Astrocyte of the spinal cord (primary cell): ENCODE measurements around the gene KRTAP12-4.

Experiments
- DNase-seq: peaks from one replicate; pipeline ENCODE4 v3.0.0; 2011; ENCODE audit warnings: low read depth, low spot score
- H3K4me3 ChIP-seq: 2 replicates; pipeline ENCODE4 v1.5.1; 2011; ENCODE audit warnings: low read depth, mild to moderate bottlenecking, low read length, moderate library complexity
- in situ Hi-C: cut with HindIII; loops from 2 replicates; pipeline ENCODE4 v1.10.0; 2017; ENCODE audit warnings: low sequenced_read_pairs
- TF ChIP-seq, protein P1 (sequence below): IDR thresholded peaks from 2 replicates; pipeline ENCODE4 v1.5.1; 2012; ENCODE audit warnings: low read depth, mild to moderate bottlenecking, low read length, inconsistent platforms

KRTAP12-4 gene, protein sequence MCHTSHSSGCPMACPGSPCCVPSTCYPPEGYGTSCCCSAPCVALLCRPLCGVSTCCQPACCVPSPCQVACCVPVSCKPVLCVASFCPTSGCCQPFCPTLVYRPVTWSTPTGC

GRCh38 chr21:44654576-44655175 lies at the start of gene KRTAP12-4:
Gene KRTAP12-4, minus strand, starts transcription at chr21:44654659. Its CDS starts 45 bp downstream, at chr21:44654614.
- no peak within 1 kb of the TSS for H3K4me3 ChIP-seq
- no peak for DNase-seq
- TF ChIP-seq, protein P1, sequence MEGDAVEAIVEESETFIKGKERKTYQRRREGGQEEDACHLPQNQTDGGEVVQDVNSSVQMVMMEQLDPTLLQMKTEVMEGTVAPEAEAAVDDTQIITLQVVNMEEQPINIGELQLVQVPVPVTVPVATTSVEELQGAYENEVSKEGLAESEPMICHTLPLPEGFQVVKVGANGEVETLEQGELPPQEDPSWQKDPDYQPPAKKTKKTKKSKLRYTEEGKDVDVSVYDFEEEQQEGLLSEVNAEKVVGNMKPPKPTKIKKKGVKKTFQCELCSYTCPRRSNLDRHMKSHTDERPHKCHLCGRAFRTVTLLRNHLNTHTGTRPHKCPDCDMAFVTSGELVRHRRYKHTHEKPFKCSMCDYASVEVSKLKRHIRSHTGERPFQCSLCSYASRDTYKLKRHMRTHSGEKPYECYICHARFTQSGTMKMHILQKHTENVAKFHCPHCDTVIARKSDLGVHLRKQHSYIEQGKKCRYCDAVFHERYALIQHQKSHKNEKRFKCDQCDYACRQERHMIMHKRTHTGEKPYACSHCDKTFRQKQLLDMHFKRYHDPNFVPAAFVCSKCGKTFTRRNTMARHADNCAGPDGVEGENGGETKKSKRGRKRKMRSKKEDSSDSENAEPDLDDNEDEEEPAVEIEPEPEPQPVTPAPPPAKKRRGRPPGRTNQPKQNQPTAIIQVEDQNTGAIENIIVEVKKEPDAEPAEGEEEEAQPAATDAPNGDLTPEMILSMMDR, result no peak
- in situ Hi-C loops, result no loop called here

DNA sequence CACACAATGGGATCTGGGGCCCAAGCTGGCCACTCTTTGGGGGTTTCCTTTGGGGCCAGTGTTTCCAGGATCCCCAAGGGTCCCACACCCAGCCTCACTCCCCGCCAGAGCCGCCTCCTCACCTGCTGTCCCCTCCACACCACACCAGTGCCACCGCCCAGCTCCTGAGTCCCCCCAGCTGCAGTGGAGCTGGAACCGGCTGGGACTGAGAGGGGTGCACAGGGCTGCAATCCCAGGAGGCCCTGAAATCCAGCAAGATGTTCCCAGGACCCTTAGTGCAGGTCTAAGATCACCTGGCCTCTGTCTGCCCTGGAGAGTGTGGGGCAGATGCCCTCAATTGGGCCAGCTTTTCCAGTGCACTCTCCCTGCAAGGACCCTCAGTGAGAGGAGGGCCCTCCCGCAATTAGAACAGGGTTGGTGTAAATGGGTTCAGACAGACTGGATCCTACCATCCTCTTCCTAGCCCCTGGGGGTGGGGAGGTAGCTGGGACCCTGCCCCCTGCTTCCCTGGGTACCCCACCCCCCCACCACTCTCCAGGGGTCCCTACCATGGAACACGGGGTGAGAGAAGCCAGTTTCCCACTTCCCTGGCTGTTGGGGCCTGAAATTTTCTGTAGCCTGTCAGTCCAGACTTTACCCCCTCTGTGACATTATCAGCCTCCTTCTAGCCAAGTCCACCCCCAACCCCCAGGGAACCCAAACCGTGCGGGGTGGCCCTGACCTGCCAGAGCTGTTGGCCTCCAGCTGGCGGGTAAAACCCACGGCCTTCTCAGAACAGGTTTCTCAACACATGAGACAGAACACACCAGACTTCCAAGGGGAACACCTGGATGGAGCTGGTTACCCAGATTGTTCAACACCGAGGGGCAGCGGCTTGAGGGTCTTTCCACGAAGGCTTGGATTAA lies 49.5 kb upstream of the KRTAP12-4 start:
- in situ Hi-C loops, result no loop called here
- DNase-seq, result no peak
- TF ChIP-seq, protein P1, result no peak
- H3K4me3 ChIP-seq, result no peak overlapping the region

DNA sequence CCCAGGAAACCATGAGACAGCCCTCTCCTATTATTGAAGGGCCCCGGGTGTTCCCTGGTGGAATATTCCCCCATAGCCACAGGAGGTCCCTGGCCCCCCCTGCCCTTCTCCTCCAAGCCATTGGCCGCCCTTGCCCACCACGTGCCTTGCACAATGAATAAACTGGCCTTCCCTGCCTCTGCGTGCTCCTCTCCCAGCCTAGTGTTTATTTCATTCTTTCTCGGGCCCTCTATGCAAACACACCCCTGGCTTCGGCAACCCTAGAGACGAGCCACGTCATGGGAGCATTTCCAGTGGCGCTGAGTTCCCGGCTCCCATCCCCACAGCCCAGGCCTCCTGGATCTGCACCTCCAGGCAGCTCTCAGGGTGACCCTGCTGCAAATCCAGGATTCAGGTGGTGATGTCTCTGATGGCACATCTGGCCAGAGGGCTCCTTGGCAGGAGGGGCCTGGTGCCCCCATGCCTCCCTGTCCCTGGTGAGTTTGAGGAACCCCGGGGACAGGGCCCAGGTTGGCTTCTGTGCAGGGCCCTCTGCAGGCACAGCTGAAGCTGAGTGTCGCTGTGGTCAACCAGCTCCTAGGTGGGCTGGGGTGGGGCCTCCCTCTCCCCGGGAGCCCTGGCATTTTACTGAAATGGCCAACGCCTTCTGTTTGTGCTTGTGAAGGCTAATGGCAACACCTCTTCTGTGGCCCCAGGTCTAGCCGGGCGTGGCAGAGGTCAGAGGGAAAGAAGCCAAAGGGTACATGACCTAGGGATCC lies 48.7 kb upstream of the KRTAP12-4 start:
- TF ChIP-seq, protein P1, result no peak
- DNase-seq, result no peak
- in situ Hi-C loops, result no loop called here
- H3K4me3 ChIP-seq, result no peak overlapping the region

DNA sequence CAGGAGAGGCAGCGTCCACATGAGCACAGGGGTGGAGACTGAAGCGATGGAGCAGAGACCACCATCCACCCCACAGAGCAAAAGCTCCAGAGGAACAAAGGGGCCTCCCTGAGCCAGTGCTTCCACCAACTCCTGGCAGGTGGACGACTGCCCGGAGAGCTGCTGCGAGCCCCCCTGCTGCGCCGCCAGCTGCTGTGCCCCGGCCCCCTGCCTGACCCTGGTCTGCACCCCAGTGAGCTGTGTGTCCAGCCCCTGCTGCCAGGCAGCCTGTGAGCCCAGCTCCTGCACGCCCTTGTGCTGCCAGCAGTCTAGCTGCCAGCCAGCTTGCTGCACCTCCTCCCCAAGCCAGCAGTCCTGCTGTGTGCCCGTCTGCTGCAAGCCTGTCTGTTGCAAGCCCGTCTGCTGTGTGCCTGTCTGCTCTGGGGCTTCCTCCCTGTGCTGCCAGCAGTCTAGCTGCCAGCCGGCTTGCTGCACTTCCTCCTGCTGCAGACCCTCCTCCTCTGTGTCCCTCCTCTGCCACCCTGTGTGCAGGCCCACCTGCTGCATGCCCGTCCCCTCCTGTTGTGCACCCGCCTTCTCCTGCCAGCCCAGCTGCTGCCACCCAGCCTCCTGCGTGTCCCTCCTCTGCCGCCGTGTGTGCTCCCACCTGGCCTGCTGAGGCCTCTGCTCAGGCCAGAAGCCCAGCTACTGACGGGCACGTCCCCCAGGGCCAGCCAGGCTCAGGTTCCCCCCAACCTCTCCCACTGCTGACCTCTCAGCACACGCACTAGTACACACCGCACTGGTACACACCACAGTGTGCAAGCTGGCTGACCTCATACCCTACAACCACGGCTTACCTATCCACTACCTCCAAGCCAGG lies 47.9 kb upstream of the KRTAP12-4 start:
- DNase-seq, result no peak
- no peak overlapping the region for H3K4me3 ChIP-seq
- TF ChIP-seq, protein P1, result no peak
- in situ Hi-C loops, result no loop called here

DNA sequence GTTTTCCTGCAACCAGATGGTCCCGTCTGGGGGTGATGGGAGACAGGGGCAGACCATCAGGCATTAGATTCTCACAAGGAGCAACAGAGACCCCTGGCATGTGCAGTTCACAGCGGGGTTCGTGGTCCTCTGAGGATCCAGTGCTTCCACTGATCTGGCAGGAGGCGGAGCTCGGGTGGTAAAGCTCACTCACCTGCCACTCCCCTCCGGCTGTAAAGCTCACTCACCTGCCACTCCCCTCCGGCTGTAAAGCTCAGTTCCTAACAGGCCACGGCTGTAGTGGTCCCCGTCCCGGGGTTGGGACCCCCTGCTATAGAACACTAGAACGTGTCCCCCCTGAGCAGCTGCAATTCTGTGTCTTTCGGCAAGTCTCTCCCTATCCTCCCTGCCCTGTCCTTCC lies 47.1 kb upstream of the KRTAP12-4 start:
- in situ Hi-C loops, result no loop called here
- TF ChIP-seq, protein P1, result no peak
- DNase-seq, result no peak
- H3K4me3 ChIP-seq, result no peak overlapping the region
